Panc1 (cell line): ENCODE results near the gene GATD1. TPM values are rescaled to one million over a fixed set of nuclear protein-coding genes. Genes with fewer than 3 reads are reported as not detected.

Experiments
- ATAC-seq: fragments of 200-7000 bp; cut with Tn5 transposase; 2 replicates; pipeline ENCODE4 v1.9.1; 2020; ENCODE audit warnings: mild to moderate bottlenecking, moderate library complexity
- Bru-seq: library from RNA; stranded (reverse); fragments of 400-500 nt; gene quantifications from one replicate; lab custom pipeline; 2021; lab: Mats Ljungman, UMichigan
- BruChase-seq, 2 experiments: library from RNA; stranded (reverse); fragments of 400-500 nt; gene quantifications; one replicate each; lab custom pipeline; 2021; lab: Mats Ljungman, UMichigan
- BruUV-seq: library from RNA; stranded (reverse); fragments of 400-500 nt; replicated peaks from 2 replicates; lab custom pipeline; 2021; lab: Mats Ljungman, UMichigan
- CTCF ChIA-PET: fragments of 300-600 bp; sonication (Branson Sonifier 250); formaldehyde crosslinking; loops from one replicate; lab custom pipeline; 2022; ENCODE audit warnings: antibody characterized with exemption; lab: Charles Lee
- POLR2A ChIA-PET: fragments of 300-600 bp; sonication (Branson Sonifier 250); formaldehyde crosslinking; loops from one replicate; lab custom pipeline; 2022; ENCODE audit warnings: antibody characterized with exemption; lab: Charles Lee
- DNase-seq: peaks from one replicate; pipeline ENCODE4 v3.0.0-alpha.2; 2010; ENCODE audit warnings: low read depth, low spot score
- H3K27ac ChIP-seq: 2 replicates; pipeline ENCODE4 v1.5.1; 2011; ENCODE audit warnings: mild to moderate bottlenecking, low read length, inconsistent platforms
- H3K27me3 ChIP-seq: fragments of 200-500 bp; sonication (Bioruptor generic); 2 replicates; pipeline ENCODE4 v1.6.0; 2014; ENCODE audit warnings: low read length, inconsistent platforms; ENCODE audit not compliant: control insufficient read depth, insufficient read depth
- H3K36me3 ChIP-seq: fragments of 200-500 bp; sonication (Bioruptor generic); 2 replicates; pipeline ENCODE4 v1.5.1; 2014; ENCODE audit warnings: inconsistent platforms, mild to moderate bottlenecking, low read length, moderate library complexity; ENCODE audit not compliant: control insufficient read depth, insufficient read depth
- H3K4me1 ChIP-seq: 2 replicates; pipeline ENCODE4 v1.5.1; 2011; ENCODE audit warnings: inconsistent platforms, mild to moderate bottlenecking, low read length, moderate library complexity; ENCODE audit not compliant: control insufficient read depth, insufficient read depth
- H3K4me3 ChIP-seq, 2 experiments: 2 replicates each; pipeline ENCODE4 v1.5.1; 2011 to 2012; ENCODE audit warnings: low read depth in 2 of 2, low read length in 2 of 2, mild to moderate bottlenecking in 2 of 2, inconsistent platforms in 1 of 2, moderate library complexity in 1 of 2
- H3K9me3 ChIP-seq: fragments of 200-500 bp; sonication (Bioruptor generic); 2 replicates; pipeline ENCODE4 v1.5.1; 2014; ENCODE audit warnings: low read depth, mild to moderate bottlenecking, inconsistent platforms, low read length, moderate library complexity; ENCODE audit not compliant: control insufficient read depth, insufficient read depth
- POLR2AphosphoS5 ChIP-seq: IDR thresholded peaks from 2 replicates; pipeline ENCODE4 v1.6.1; 2012; ENCODE audit warnings: mild to moderate bottlenecking, low read depth, low read length, moderate library complexity
- SIN3A ChIP-seq: IDR thresholded peaks from 2 replicates; pipeline ENCODE4 v1.6.1; 2012; ENCODE audit warnings: low read depth, mild to moderate bottlenecking, low read length, moderate library complexity, borderline replicate concordance; ENCODE audit not compliant: insufficient read depth
- TCF7L2 ChIP-seq: IDR thresholded peaks from 2 replicates; pipeline ENCODE4 v1.6.1; 2011; ENCODE audit warnings: mild to moderate bottlenecking, low read depth, low read length, inconsistent platforms
- in situ Hi-C: cut with HindIII; loops from 2 replicates; pipeline ENCODE4 v1.10.0; 2016; ENCODE audit warnings: low sequenced_read_pairs, low pct_unique_long_range_greater_than_20kb
- intact Hi-C: fragments of 100-400 bp; cut with micrococcal nuclease; formaldehyde crosslinking; loops from one replicate; pipeline ENCODE4 v1.10.0; 2022; ENCODE audit not compliant: unreplicated experiment
- long read RNA-seq: library from polyadenylated mRNA; unstranded; transcript quantifications from one replicate; pipeline ENCODE4 v2.0.0, GENCODE V29; 2021; ENCODE audit not compliant: unreplicated experiment
- polyA plus RNA-seq: library from polyadenylated mRNA; unstranded; fragments of >200 nt; gene quantifications from one replicate; pipeline ENCODE4 v1.2.1, GENCODE V29; 2012; ENCODE audit warnings: missing spikeins; ENCODE audit not compliant: insufficient read length
- total RNA-seq: library from RNA; stranded (reverse); gene quantifications from one replicate; pipeline ENCODE4 v1.2.1, GENCODE V29; 2021; ENCODE audit not compliant: unreplicated experiment
- TF ChIP-seq, protein P1 (sequence below), 2 experiments: IDR thresholded peaks; 2 replicates each; pipeline ENCODE4 v1.6.1; 2011 to 2012; ENCODE audit warnings: low read depth in 2 of 2, control low read depth in 1 of 2, low read length in 1 of 2, mild to moderate bottlenecking in 1 of 2, moderate library complexity in 1 of 2; ENCODE audit not compliant: insufficient read depth in 1 of 2
- TF ChIP-seq, protein P2 (sequence below): fragments of 450-650 bp; IDR thresholded peaks from 2 replicates; pipeline ENCODE4 v1.5.1; 2017; ENCODE audit warnings: mild to moderate bottlenecking

GATD1 gene, protein sequence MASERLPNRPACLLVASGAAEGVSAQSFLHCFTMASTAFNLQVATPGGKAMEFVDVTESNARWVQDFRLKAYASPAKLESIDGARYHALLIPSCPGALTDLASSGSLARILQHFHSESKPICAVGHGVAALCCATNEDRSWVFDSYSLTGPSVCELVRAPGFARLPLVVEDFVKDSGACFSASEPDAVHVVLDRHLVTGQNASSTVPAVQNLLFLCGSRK
- total RNA-seq (229 TPM), Bru-seq, nascent RNA (percentile 90 among the genes with signal in this experiment), BruChase-seq, experiment 1, labeled RNA remaining after a 2-hour chase (percentile 97 among the genes with signal in this experiment), BruChase-seq, experiment 2, labeled RNA remaining after a 6-hour chase (percentile 95 among the genes with signal in this experiment)
- 200 TPM for polyA plus RNA-seq
- long read RNA-seq, full-length matches to known transcripts, result 4 of 85 reads
- long read RNA-seq, partial matches to known transcripts, result 12 of 85 reads
- long read RNA-seq, other reads (novel, unspliced or antisense), result 69 of 85 reads

DNA sequence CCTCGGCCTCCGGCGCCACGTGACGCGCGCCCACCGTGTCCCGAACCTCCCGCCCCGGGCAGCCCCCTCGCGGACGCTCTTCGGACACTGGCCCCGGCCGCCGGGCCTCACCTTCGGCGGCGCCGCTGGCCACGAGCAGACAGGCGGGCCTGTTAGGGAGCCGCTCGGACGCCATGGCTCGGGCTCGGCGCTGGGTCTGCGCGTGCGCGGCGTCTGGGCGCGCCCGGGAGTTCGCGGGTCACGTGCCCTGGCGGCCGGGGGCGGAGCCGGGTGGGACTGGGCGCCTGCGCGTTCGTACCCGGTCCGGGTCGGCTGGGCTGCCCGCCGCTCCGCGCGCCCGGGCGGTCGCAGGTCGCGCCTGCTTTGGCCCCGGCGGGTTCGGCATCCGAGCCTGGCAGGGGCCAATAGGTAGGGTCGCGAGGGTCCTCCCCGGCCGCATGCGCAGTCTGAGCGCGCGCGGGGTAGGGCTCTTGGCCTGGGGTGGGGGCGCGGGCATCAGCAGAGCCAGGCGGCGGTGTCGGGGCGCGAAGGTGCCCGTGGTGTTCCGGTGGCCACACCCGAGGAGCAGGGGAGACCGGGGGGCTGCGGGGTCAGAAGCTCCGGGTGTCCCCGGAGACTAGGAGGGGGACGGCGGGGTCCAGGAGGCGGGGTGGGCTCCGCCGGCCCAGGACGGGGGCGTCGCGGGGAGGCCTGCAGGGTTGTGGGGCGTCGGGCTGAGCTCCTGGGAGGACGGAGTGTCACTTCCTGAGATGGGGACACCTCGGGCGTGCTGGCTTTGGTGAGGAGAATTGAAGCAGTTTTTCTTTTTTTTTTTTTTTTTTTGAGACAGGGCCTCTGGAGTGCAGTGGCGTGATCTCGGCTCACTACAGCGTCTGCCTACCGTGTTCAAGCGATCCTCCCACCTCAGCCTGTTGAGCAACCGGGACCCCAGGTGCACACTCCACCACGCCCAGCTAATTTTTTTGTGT, at the start of gene GATD1:
TSS of gene GATD1 (minus strand) at position 200 of the 968 bp plus-strand sequence. CDS start at position 175, 25 bp downstream.
- DNase-seq (no peak), ATAC-seq (peak; percentile 84)
- H3K9me3 ChIP-seq, result no peaks in the 10 kb centered on the region
- intact Hi-C loops (no loop called here), in situ Hi-C loops (no loop called here)
- BruUV-seq, result no TSS peak
- peak within 1 kb of the TSS; percentile 89 to 96 for H3K4me3 ChIP-seq
- peaks cover 43% of the 10 kb centered on the region for H3K4me1 ChIP-seq
- CTCF ChIA-PET, result interaction anchor here (0.5 kb wide), 1 partner anchor 49 kb away, joined by 3 read pairs; no protein-coding TSS in a partner anchor
- TF ChIP-seq SIN3A (peak; percentile 83; the same call in 1 of the 2 replicates), POLR2AphosphoS5 (peak; percentile 95)
- TF ChIP-seq, protein P1, sequence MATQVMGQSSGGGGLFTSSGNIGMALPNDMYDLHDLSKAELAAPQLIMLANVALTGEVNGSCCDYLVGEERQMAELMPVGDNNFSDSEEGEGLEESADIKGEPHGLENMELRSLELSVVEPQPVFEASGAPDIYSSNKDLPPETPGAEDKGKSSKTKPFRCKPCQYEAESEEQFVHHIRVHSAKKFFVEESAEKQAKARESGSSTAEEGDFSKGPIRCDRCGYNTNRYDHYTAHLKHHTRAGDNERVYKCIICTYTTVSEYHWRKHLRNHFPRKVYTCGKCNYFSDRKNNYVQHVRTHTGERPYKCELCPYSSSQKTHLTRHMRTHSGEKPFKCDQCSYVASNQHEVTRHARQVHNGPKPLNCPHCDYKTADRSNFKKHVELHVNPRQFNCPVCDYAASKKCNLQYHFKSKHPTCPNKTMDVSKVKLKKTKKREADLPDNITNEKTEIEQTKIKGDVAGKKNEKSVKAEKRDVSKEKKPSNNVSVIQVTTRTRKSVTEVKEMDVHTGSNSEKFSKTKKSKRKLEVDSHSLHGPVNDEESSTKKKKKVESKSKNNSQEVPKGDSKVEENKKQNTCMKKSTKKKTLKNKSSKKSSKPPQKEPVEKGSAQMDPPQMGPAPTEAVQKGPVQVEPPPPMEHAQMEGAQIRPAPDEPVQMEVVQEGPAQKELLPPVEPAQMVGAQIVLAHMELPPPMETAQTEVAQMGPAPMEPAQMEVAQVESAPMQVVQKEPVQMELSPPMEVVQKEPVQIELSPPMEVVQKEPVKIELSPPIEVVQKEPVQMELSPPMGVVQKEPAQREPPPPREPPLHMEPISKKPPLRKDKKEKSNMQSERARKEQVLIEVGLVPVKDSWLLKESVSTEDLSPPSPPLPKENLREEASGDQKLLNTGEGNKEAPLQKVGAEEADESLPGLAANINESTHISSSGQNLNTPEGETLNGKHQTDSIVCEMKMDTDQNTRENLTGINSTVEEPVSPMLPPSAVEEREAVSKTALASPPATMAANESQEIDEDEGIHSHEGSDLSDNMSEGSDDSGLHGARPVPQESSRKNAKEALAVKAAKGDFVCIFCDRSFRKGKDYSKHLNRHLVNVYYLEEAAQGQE (IDR thresholded peaks at IDR 0.05; ENCODE audit: insufficient read depth in 1 of 2, low read depth in 2 of 2, low read length in 1 of 2), result no peak
- TF ChIP-seq, protein P2, sequence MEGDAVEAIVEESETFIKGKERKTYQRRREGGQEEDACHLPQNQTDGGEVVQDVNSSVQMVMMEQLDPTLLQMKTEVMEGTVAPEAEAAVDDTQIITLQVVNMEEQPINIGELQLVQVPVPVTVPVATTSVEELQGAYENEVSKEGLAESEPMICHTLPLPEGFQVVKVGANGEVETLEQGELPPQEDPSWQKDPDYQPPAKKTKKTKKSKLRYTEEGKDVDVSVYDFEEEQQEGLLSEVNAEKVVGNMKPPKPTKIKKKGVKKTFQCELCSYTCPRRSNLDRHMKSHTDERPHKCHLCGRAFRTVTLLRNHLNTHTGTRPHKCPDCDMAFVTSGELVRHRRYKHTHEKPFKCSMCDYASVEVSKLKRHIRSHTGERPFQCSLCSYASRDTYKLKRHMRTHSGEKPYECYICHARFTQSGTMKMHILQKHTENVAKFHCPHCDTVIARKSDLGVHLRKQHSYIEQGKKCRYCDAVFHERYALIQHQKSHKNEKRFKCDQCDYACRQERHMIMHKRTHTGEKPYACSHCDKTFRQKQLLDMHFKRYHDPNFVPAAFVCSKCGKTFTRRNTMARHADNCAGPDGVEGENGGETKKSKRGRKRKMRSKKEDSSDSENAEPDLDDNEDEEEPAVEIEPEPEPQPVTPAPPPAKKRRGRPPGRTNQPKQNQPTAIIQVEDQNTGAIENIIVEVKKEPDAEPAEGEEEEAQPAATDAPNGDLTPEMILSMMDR, result no peak
- POLR2A ChIA-PET, result no interaction called here
- peak within 1 kb of the TSS; percentile 93 for H3K27ac ChIP-seq
- no peaks in the 10 kb centered on the region for H3K36me3 ChIP-seq
- H3K27me3 ChIP-seq, result no peaks in the 10 kb centered on the region

DNA sequence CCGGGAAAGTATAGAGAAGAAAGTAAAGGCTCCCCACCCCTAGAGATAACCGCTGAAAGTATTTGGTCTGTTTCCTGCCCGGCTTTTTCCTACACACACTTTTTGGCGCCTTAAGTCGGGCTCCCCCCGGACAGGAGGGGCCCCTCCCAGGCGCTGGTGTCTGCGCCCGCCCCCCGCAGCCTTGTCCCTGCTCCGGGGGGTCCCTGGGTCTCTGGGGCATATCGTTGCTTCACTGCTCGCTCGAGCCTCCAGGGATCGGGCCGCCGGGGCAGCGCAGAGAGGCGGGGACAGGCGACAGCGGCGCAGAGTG, 49.5 kb upstream of the GATD1 start:
- POLR2A ChIA-PET, result no interaction called here

More for the DNA sequence above, 49.5 kb upstream of the GATD1 start:
- Histone ChIP-seq H3K27me3 (no peaks in the 10 kb centered on the region), H3K4me1 (peaks cover 62% of the 10 kb centered on the region), H3K36me3 (0 out of 2 replicates have a peak, but pooled peaks cover 2% of the 10 kb centered on the region), H3K27ac (peak overlapping the region; percentile 90), H3K4me3 (peak overlapping the region; percentile 44 to 55), H3K9me3 (no peaks in the 10 kb centered on the region)
- intact Hi-C loops (no loop called here), in situ Hi-C loops (no loop called here)
- BruUV-seq, result no TSS peak
- CTCF ChIA-PET, result no interaction called here
- DNase-seq (no peak), ATAC-seq (0 out of 2 replicates have a peak, but pooled peaks have one; percentile 0)
- TF ChIP-seq TCF7L2, result no peak
- TF ChIP-seq SIN3A, result no peak
- TF ChIP-seq POLR2AphosphoS5, result no peak
- TF ChIP-seq, protein P1 (IDR thresholded peaks at IDR 0.05; ENCODE audit: insufficient read depth in 1 of 2, low read depth in 2 of 2, low read length in 1 of 2), result no peak
- TF ChIP-seq, protein P2, result no peak
